ENCODE measurements around the gene REM2.
"Not testable (repeated sequence)": the region's sequence is repeated elsewhere in the genome, so short reads cannot be mapped to it uniquely, and the experiment has no call there.

The REM2 gene

GRCh38 chr14:22848351-22849164 lies 34.5 kb upstream of the REM2 start:
- DNase-seq = peak in 1 of 2 donors; percentile 25

DNA sequence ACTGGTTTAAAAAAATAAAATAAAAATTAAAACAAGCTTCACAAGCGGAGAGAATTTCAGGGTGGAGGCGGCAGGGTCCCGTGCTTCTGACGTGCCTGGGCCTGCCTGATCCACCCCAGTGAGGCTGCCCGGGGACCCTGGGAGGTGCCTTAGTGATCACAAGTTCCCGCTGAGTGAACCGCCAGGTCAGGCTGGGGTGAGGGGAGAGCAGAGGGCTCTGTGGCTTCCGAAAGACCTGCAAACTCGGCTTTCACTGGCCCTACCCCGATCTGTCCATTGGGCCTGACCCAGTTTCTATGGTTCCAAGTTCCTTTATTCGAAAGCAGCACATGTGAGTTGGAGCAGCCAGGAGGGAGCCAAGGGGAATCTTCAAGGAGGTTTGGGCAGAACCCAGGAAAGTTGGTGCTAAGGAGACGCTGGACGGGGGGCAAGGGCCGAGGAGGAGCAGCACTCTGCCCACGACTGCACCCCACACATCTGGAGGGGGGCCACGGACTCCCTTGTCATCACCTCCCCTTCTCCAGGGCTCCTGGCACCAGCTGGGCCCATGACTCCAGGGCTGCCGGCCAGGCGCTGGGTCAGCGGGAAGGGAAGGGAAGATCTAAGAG lies 33.7 kb upstream of the REM2 start:
- no peak for DNase-seq

- DNase-seq = peak; percentile 42 to 72
Measured at GRCh38 chr14:22850944-22851764, 31.9 kb upstream of the REM2 start.

DNA sequence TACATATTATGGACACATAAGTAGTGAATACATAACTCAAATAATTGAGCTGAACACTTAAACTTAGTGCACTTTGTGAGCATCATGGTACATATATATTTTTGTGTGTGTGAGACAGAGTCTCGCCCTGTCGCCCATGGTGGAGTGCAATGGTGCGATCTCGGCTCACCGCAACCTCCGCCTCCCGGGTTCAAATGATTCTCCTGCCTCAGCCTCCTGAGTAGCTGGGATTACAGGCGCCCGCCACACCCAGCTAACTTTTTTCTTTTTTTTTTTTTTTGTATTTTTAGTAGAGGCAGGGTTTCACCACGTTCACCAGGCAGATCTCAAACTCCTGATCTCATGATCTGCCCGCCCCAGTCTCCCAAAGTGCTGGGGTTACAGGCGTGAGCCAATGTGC lies 30.8 kb upstream of the REM2 start:
- not testable (repeated sequence) for DNase-seq

- no peak for DNase-seq
Measured at GRCh38 chr14:22852599-22852939, 30.5 kb upstream of the REM2 start.

- DNase-seq = peak; percentile 87 to 92
Measured at GRCh38 chr14:22852940-22853767, 29.9 kb upstream of the REM2 start.

DNA sequence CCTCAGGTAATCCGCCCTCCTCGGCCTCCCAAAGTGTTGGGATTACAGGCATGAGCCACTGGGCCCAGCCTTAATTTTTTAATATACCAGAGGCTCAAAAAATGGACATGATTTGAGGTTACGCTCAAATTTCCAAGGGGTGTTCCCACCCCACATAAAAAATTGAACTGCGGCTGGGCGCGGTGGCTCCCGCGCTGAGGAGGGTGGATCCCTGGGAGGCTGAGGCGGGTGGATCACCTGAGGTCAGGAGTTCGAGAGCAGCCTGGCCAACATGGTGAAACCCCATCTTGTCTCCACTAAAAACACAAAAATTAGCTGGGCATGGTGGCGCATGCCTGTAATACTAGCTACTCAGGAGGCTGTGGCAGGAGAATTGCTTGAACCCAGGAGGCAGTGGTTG lies 28.7 kb upstream of the REM2 start:
- DNase-seq = not testable (repeated sequence)

DNA sequence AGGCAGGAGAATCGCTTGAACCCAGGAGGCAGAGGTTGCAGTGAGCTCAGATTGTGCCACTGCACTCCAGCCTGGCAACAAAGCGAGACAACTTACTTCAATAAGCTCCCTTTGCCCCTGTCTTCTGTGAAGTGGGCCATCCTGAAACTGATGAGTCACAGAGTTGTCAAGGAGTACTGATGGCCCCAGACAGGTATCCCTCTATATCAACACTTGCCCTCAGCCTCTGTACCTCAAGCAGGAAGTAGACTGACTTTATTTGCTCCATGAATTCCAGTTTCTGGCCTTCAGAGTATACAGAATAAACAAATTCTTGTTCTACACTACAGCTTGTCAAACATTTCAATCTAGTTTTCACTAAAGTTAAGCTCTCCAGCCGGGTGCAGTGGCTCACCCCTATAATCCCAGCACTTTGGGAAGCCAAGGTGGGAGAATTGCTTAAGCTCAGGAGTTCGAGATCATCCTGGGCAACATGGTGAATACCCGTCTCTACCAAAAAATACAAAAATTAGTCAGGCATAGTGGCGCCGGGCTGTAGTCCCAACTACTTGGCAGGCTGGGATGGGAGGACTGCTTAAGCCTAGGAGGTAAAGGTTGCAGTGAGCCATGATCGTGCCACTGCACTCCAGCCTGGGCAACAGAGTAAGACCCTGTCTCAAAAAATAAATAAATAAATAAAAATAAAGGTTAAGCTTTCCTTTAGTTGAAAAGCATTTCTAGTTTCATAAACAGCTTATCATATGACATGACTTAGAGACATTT lies 27.9 kb upstream of the REM2 start:
- DNase-seq = no peak

- no peak for DNase-seq
Measured at GRCh38 chr14:22856428-22856827, 26.6 kb upstream of the REM2 start.

- DNase-seq = not testable (repeated sequence)
Measured at GRCh38 chr14:22860377-22860776, 22.6 kb upstream of the REM2 start.

DNA sequence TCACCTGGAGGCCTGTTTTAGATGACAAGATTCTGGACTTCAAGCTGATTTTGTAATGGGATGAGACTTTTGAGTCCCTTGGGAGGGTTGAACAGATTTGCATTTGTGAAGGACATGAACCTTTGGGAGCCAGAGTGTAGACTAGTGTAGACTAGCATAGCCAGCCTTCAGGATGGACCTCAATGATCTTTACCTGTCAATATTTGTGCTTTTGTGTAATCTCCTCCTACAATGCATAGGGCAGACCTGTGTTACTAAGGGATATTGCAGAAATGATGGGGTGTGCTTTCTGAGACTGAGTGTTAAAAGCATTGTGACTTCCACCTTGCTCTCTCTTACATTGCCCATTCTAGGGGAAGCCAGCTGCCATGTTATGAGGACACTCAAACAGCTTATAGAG lies 21.4 kb upstream of the REM2 start:
- DNase-seq = no peak

DNA sequence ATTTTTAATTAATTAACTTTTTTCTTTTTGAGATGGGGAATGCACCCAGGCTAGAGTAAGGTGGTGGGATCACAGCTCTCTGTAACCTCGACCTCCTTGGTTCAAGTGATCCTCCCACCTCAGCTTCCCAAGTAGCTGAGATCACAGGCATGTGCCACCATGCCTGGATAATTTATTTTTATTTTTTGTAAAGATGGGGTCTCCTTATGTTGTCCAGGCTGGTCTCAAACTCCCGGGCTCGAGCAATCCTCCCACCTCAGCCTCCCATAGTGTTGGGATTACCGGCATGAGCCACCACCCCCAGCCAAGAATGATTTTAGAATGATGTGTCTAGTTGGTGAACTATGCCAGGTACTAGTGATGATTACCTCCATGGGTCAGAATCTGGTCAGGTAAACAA lies 18.0 kb upstream of the REM2 start:
- DNase-seq = no peak

DNA sequence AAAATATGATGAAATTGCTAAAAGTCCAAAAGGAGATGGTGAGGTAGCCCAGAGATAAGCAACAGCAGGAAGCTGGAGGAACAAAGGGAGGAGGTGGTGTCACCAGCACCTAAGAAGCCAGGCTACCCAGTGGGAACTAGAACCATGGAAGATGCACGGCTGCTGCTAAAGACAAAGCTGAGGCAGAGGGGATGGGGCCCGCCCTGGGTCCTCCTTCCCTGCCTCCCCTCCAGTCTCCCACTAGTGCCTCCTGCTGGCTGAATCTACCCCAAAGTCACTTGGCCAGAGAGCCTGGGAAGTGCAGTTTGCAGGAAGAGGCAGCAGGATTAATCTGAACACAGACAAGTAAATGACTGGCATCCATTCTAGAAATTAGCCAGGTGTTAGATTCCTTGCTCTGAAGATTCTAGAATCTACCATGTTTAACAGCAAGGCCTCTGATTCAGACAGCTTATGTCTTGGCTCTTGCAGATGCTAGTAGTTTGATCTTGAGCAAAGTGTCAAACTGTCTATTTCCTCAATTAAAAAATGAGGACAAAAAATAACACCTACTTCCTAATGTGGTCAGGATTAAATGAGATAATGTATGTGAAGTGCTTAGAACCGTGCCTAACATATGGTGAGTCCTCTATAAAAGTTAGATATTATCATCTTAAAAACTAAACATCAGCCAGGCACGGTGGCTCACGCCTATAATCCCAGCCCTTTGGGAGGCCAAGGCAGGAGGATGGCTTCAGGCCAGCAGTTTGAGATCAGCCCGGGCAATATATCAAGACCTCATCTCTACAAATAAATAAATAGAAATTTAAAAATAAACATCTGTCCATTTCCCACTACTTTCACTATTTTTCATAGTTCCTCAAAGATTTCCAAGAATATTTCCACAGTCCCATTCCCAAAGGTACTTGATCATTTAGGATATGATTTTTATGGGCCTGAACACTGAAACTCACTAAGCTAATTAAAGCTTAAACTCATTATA lies 17.3 kb upstream of the REM2 start:
- DNase-seq = peak in 1 of 2 donors; percentile 18

- DNase-seq = no peak
Measured at GRCh38 chr14:22866874-22867273, 16.1 kb upstream of the REM2 start.

GRCh38 chr14:22870811-22871223 lies 12.2 kb upstream of the REM2 start:
- DNase-seq = peak in 1 of 2 donors; percentile 49

GRCh38 chr14:22871224-22872032 lies 11.6 kb upstream of the REM2 start, which contains the start of gene LRP10:
Gene LRP10 (plus strand): TSS chr14:22871740. CDS start chr14:22872304, 564 bp downstream.
- peak; percentile 91 for DNase-seq

GRCh38 chr14:22872033-22872832 lies 10.8 kb upstream of the REM2 start:
- peak; percentile 74 to 79 for DNase-seq

- no peak for DNase-seq
Measured at GRCh38 chr14:22872833-22873520, 10.0 kb upstream of the REM2 start.
